LNCAP (cell line): Measurements from ENCODE around the gene SNCB.

Experiments
- TF ChIP-seq, protein P1 (sequence below): fragments of 450-650 bp; IDR thresholded peaks from 2 replicates; pipeline ENCODE4 v1.5.1; 2017; ENCODE audit warnings: mild to moderate bottlenecking

SNCB gene

GRCh38 chr5:176596069-176596644 lies 34.2 kb downstream of the SNCB start:
- TF ChIP-seq, protein P1, sequence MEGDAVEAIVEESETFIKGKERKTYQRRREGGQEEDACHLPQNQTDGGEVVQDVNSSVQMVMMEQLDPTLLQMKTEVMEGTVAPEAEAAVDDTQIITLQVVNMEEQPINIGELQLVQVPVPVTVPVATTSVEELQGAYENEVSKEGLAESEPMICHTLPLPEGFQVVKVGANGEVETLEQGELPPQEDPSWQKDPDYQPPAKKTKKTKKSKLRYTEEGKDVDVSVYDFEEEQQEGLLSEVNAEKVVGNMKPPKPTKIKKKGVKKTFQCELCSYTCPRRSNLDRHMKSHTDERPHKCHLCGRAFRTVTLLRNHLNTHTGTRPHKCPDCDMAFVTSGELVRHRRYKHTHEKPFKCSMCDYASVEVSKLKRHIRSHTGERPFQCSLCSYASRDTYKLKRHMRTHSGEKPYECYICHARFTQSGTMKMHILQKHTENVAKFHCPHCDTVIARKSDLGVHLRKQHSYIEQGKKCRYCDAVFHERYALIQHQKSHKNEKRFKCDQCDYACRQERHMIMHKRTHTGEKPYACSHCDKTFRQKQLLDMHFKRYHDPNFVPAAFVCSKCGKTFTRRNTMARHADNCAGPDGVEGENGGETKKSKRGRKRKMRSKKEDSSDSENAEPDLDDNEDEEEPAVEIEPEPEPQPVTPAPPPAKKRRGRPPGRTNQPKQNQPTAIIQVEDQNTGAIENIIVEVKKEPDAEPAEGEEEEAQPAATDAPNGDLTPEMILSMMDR = no peak

DNA sequence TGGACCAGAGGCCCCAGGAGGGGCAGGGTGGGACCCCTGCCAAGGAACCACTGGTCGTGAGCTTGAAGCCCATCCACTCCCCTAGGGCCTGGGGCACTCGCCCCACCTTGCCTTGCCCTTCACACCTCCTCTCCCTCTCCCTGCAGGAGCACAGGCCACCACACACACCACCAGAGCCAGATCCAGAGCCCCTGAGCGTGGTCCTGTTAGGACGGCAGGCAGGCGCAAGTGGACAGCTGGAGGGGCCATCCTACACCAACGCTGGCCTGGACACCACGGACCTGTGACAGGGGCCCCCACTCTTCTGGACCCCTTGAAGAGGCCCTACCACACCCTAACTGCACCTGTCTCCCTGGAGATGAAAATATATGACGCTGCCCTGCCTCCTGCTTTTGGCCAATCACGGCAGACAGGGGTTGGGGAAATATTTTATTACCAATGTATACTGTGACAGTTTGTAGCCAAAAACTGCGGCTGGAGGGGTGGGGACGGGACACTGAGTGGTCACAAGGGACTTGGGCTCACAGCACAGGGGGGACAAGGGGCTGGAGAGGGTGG lies 34.9 kb downstream of the SNCB start:
- TF ChIP-seq, protein P1 = no peak

DNA sequence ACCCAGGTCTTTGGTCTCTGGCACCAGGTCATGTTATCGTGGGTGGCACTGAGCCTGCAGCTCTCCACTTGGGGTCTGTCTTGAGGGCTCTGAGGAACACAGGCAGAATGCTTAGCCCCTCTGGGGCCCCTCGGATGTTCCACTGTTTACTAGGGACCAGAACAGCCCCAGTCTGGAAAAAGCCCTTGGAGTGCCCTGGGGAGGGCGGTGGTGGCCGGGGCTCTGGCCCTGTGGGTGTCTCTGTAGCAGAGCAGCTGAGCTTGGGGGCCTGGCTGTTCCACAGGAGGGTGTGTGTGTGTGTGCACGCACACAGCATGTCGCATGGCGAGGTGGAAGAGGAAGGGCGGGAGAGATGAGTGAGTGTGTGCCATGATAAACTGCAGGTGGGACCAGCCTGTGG lies 35.8 kb downstream of the SNCB start:
- TF ChIP-seq, protein P1 = no peak

DNA sequence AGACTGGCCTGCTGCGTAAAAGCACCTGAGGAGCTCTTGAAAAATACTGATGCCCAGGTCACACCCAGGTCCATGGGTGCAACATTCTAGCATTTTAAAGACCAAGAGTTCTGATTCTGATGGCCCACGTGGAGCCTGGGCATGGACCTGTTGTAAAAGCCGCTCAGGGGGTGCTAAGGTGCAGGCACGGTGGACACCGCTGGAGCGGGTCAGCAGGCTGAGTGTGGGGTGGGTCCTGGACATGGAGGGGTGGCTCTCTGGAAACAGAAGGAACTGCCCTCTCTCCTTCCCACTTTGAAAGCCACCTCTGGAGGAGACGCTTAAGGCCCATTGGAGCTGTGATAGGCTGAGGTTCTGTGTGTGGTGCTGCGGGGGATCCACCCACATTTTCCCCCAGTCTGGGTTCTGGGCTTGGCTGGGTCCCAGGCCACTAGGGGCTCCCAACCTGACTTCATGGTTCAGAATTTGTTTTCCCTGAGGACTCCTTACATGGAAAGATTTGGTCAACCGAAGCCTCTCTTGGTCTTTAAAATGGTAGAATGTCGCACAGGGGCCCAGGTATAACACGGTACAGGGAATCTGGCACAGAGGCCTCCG lies 37.0 kb downstream of the SNCB start:
- TF ChIP-seq, protein P1 = no peak

DNA sequence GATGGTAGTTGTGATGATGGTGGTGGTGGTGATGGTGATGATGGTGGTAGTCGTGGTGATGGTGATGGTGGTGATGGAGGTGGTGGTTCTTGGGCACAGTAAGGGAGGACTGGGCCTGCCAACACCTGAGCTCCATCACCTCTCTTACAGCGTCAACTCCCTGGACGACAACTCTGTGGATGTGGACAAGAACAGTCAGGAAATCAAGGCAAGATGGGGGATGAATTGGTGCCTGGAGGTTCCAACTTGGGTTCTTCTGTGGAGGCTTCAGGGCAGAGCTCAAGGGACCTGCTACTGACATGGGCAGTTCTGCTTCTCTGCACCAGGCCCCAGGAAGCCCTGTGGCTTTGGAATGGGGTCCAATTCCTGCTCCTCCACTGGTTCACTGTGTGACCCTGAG lies 37.8 kb downstream of the SNCB start:
- TF ChIP-seq, protein P1 = no peak

DNA sequence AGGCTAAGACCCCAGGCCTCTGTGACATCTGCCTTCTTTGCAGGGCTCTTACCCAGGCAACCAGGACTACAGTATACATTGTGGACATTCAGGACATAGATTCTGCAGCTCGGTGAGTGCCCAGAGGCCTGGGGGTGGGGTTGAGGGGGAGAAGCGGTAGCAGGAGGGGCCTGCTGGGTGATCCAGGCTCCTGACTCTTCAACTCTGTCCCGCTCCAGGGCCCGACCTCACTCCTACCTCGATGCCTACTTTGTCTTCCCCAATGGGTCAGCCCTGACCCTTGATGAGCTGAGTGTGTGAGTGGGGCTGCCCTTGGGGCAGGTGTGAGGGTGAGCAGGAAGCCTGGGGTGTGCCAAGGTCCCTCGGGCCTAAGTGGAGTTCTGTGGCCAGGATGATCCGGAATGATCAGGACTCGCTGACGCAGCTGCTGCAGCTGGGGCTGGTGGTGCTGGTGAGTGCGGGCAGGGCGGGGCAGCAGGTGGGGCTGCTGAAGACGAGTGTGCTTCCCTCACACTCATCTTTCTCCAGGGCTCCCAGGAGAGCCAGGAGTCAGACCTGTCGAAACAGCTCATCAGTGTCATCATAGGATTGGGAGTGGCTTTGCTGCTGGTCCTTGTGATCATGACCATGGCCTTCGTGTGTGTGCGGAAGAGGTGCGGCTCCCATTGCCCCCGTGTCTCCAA lies 40.2 kb downstream of the SNCB start:
- TF ChIP-seq, protein P1 = no peak

GRCh38 chr5:176589039-176589769 lies 41.1 kb downstream of the SNCB start:
- TF ChIP-seq, protein P1 = no peak
